GM21526 (cell line): ENCODE measurements around the gene OSCP1.

ENCODE experiments used
- ATAC-seq: cut with Tn5 transposase; IDR thresholded peaks from one replicate; pipeline ENCODE4 v1.9.1; 2021; ENCODE audit warnings: moderate library complexity; ENCODE audit not compliant: unreplicated experiment, low FRiP score

Gene OSCP1

DNA sequence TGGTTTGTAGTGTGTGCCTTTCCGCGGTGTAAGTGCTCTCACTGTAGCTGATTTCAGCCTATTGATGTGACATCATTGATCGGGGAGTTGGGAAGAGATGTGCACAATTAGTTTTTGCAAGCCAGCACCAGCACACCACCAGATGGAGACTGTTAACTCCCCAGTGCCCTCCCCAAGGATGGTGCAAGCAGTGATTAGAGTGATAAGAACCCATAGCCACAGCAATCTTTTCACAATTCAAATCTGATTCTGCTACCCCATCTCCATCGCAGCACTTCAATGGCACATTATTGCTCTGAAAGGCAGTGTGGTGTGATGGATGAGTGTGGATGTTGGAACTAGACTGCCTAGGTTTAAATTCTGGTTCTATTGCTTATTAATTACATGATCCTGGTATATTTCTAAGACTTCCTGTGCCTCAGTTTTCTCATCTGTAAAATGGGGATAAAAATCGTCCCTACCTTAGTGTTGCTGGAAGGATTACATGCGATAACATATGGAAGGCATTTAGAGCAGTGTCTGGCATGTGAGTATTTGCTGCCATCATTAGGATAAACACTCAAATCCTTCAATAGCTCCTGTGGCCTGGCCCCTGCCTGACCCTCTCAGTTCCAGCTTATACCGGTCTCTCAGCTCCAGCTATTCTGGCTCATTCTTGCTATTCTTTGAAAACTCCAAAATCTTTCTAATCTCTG, 25.8 kb upstream of the OSCP1 start:
- no peak for ATAC-seq

DNA sequence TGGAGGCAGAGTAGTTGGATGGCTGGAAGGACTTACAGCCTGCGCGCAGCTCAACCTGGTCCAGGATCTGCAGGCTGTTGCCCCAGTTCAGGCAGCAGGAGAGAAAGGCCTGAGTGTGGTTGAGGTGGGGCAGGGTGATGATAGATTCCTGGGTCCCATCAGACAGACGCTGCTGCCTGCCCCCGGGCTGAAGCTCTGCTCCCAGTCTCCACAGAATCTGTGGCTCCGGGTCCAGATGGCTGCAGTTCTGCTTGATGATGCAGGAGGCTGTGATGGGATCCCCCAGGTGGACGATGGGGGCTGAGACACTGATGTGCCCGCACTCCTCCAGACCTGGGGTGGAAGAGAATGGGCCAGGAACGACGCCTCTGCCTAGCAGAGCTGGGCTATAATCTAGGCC, 25.1 kb upstream of the OSCP1 start:
- no peak for ATAC-seq

DNA sequence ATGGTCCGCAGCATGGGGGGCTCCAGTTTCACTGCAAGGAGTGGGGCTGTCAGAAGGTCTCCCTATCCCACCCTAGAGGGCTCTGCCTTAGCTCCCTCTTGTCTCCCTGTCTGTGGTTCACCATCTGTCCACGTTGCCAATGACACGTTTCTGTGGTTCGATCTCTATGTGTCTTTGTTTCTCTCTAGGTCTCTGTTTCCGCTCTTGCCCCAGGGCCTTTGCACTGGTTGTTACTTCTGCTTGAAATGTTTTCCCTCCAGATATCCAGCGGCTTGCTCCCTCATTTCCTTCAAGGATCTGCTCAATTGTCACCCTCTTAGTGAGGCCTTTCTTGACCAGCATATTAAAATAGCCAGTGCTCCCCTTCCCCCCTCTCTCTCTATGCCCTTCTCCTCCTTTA, 22.4 kb upstream of the OSCP1 start:
- no peak for ATAC-seq

DNA sequence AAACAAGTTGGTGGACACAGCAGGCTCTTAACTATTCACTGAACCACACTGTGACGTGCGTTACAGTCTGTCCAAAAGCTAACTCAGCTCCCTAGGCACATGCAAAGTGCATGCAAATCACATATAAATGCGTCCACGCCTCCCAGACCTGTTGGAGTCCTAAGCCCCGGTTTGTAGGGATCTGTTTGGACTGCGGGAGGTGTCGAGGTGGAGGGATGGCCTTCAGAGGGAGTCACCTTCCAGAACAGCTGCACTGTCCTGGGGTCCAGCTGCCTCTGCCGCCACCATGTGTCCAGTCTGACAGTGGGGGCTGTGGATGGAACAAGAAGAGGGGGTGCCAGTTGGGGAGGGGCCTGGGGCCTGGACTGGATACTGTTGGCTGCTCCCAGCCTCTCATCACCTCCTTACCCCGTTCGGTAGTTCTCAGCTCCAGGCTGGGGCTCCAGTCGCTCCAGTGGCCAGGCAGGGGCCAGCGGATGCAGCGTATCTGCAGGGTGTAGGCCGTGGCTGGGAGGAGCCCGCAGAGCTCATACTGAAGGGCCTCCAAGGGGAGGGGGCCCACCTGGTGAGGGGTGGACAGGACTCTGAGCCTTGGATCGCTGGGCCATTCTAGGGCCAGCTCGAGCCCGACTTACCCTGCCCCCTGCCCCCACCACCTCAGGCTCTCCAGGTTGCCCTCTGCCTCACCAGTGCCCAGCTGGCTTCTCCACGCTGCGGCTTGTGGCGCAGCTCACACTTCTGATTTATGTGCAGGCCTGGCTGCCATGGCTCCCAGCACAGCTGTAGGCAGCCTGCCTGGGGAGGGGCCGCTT, 21.8 kb upstream of the OSCP1 start:
- ATAC-seq: no peak

DNA sequence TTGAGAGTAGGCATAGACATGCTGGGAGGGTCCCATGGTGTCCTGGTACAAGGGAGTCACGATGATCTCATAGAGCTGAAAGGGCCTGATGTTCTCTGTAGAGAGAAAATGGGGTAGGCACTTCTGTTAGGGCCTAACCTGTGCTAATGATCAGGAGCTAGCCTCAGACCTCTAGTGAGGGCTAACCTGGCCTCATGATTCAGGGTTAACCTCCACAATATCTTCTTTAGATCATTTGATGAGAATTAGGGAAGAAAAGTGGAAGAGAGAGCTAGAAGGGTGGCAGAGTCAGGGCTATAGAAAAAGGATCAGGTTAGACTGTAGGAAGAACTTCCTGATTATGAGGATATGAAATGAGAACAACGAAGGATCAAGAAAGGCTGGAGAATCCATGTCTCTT, 18.9 kb upstream of the OSCP1 start:
- ATAC-seq: no peak

DNA sequence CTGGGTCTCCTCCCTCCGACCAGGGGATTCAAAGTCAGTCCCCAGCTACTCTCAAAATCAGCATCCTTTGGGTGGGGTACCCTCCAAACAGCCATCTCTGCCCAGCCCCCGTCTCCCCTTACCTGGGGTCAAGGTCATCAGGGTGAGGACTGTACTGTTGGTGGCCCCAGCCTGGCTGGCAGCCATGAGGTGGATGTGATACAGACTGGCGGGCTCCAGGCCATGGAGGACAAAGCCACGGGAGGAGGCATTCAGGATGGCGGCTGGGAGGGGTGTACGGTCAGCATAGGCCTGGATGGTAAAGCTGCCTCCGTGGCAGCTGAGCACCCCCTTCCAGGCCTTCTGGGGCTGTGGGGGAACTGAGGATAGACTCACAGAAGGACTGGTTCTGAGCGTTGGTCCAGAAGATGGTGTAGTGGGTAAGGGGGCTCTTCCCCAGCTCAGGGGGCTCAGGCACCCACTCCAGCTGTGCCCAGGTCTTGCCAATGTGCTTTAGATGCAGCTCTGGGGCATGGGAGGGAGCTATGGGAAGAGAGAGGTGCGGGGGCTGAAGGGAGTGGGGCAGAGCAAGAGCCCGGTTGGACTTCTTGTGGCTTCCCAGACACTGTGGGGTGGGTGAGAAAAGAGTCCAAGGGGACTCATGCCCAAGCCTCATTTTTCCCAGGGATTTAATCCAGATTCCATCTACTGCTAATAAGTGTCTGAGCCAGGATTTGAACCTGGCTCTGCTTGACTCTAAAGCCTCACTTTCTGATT, 17.6 kb upstream of the OSCP1 start:
- ATAC-seq: no peak

DNA sequence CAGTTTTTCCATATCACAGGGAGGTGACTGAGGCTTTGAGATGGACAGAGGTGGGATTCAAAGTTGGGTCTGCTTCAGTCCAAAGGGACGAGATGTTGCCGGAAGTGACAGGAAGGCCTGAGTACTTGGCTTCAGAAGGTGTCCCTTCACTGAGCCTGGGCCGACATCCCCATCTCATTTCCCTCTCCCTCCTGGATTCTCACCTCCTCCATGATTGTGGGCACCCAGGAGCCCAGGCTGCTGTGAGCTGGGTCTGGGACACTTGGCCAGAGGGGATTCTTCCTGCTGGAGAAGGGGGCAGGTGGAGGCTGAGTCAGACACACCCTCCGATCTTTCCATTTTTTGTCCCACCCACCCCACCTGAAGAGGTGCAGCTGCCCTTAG, 16.8 kb upstream of the OSCP1 start:
- no peak for ATAC-seq

DNA sequence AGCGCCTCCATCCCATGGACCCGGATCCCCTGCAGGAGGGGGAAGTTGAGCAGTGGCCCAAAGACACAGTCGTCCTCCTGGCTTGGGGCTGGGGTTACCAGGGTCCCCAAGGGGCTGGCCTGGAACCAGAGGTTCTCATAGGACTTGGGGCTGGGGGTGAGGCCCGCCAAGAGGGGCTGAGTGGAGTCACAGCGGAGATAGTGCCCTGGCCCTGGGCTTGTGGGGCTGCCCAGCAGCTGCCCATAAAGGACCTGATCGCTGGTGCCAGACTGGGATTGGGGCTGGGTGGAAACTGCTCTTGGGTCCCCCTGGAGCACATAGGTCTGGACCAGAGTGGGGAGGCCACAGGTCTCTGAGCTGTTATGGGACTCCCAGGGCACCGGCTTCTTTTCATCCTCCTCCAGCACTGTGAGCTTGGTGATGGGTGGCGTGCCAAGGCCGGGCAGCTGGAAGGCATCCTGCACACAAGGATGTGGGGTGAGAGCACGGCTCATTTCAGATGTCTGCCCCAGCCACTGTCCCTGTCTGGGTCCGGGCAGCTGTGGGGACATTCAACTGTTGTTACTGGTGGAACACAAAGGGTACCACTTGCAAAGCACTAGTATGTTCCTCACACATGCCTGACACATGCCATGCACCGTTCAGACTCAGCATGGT, 16.2 kb upstream of the OSCP1 start:
- ATAC-seq: no peak

DNA sequence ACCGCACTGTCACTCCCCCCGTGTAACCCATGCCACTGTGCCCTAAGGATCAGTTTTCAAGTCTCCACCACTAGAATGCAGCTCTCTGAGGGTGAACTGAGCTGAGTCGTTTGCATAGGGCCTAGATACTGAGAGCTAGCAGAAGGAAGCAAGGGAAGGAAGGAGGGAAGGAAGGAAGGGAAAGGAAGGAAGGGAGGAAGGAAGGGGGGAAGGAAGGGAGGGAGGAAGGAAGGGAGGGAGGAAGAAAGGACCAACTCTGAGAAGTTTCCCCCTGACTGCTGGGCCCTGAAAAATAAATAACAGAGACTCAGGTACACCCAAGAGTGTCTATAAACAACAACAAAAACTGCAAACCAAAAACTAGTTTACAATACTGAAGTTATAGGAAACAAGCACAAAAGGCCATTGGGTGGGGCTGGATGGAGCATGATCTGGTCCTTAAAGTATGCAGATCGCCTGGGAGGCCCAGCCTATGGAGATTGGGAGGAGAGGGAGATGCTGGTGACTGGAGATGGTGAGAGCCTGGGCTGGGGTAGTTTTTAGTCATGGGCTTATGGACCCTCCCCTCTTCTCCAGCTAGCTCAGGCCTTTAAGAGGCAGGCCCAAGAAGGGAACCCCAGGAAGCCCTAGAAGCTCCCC, 15.6 kb upstream of the OSCP1 start:
- ATAC-seq: no peak

DNA sequence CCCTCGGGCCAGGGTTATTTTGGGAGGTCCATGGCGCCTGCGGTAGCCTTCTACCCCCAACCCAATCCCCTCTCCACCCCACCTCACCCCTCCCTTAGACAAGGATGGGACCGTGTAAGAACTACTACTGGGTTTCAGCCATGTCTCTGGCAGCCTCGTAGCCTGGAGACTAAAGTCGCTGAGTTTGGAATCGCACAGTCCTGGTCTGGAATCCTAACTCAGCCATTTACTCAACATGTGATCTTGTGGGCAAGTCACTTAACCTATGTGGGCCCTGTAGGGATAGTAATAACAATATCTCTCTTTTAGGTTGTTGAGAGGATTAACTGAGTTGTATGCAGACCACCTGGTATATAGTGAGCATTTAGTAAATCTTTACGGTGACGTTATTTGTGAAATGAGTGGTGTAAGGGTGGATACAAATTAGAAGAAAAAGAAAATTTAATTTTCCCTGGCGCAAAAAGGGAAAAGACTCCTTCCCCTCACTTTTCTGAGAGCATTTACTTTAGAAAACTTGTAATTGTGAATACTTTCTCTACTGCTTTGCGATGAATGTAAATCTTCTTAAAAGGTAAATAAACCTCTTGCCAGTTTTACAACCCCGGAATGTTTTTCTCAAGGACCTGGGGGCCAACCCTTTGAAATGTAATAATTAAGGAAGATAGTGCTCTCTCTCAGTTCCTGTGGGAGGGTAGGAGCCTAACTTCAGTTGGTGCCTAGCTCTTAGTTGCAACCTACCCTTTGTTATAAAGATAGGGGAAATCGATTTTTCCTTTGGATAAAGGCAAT, 14.5 kb upstream of the OSCP1 start:
- peak; percentile 32 for ATAC-seq

DNA sequence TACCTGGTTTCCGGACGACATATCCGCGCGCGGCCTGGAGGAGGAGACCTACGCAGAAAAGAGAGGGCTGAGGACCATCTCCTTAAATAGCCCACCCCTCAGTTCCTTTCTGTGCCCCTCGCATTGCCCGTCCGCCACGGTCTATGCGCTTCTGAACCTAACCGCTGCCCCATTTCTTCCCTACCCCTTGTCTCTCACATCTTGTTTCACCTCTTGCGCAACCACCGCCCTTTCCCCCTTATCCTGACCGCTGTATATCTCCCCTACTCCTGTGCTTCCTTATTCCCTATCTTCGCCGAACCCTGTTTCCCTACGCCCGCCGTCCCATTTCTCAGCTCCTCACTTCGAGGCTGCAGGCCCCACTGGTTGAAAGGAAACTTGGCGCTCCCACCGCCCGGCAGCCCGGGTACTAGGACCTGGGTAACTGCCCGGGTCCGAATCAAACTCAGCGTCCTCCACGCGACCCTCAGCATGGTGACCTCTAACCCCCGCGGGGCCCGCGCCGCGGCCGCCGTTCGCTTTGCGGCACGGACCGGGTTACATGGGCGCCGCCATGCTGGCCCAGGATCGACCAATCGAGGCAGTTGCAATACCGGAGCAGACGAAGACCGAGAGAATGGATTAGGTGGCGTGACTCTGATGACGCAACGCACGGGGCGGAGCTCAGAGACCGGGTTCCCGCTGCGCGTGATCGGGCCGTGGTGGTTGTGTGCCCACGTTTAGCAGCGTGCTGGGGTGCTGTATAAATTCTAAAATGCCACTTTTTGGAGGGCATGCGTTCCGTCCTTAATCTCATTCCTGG, 13.8 kb upstream of the OSCP1 start, which contains the start of gene MRPS15:
Gene MRPS15, minus strand, starts transcription at position 582 of the 802 bp plus-strand sequence. Its CDS starts 109 bp downstream, at position 473.
- peak; percentile 78 for ATAC-seq

DNA sequence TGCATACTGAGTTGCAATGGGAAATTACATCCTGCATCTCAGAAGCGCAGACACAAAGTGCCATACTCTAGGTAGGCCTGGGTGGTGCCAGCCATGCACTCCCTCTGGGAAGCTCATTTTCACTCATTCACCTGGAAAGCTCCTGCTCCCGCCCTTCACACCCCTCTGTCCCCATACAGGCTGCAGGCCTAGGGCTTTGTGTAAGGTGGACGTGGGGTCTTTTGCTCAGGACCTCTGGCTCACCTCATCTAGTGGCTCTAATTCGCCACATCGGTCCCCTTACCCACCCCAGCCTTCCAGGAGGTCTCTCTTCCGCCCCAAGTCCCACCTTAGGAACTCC, 13.2 kb upstream of the OSCP1 start:
- ATAC-seq: no peak

DNA sequence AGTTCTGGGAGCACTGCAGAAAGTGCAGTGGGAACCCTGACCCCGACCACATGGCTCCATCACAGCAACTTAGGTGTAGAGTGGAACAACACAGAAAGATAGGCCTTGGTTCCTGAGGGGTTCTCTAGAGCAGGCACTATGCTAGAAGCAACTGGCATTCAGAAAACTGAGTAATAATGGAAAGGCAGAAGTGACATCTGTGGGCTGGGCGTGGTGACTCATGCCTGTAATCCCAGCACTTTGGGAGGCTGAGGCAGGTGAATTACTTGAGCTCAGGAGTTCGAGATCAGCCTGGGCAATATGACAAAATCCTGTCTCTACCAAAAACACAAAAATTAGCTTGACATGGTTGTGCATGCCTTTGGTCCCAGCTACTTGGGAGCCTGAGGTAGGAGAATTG, 8.7 kb upstream of the OSCP1 start:
- ATAC-seq: no peak

DNA sequence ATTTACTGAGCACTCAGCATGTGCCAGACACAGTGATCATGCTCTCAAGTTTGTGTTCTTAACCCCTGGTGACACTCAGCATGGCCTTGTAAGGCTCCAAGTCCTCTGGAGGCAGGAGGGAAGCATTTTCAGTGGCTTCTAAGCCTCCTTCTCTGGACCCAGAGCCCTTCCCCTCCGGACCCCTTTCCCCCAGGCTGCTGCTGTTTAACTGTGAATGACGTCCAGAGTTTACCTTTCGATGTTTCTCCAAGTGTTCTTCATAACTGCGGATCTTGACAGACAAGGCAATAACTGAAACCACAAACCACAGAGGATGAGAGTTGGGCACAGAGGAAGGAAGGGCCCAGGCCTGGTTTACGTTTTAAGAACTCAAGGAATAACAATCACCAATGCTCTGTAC, 7.4 kb upstream of the OSCP1 start:
- no peak for ATAC-seq

DNA sequence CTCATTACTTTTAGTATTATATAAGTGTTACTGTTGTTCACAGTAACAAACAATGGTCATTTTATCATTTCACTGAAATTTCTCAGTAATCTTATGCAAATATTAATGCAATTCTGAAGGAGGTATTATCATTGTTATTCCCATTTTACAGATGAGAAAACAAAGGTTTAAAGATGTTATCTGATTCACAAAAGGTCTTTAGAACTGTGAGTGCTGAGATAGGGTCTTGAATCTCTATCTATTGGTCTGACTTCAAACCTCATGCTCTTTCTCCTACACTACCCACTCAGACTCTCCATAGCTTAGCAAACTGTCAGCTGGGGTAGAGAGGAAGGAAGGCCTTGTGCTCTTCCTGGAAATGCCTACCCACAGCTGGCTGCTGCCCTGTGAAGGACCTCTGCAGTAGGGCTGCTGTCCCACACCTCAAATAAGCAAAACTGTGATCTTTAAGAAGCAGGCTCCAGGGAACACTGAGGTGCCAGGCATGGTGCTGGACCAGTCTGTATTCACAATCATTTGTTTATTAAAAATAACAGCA, 6.2 kb upstream of the OSCP1 start:
- no peak for ATAC-seq

DNA sequence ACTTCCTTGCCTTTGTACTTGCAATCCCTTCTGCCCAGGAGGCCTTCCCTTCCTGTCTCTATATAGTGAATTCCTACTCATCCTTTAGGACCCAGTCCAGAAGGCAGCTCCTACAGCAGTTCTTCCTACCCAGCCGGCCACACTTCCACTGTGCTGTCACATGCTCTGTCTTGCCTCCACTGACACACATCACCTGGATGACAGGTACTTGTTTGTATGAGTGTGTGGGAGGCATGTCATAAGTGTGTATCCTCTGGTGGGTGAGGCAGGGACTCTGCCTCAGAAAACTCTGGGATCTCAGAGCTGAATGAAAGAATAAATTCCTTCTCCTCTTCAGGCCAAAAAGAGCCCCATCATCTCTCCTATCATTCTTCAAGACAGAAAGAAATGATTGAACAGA, 5.1 kb upstream of the OSCP1 start:
- no peak for ATAC-seq

DNA sequence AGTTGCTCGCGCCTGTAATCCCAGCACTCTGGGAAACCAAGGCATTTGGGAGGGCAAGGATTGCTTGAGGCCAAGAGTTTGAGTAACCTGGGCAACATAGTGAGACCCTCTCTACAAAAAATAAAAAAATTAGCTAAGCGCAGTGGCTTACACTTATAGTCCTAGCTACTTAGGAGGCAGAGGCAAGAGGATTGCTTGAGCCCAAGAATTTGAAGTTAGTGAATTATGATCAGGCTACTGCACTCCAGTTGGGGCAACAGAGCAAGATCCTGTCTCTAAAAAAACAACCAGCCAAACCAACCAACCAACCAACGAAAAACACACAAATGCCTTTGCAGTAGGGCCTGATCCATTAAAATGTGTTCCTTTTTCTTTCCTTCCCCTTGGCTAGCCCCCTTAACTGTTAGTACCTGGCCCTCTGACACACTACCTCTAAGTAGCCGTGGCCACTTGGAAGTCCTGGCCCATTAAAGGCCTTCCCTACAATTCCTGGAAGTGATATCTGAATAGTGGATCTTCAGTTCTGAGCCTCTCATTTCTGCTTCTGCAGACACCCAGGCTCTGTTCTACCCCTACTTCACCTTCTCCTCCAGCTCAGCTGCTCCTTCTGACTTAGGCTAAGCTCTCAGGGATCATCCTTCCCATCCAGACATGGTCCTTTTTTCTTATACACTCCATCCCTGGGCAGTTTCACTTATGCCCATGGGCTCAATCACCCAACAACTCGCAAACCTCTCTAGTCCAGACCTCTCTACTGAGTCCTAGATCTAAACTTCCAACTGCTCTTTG, 3.5 kb upstream of the OSCP1 start:
- ATAC-seq: no peak

DNA sequence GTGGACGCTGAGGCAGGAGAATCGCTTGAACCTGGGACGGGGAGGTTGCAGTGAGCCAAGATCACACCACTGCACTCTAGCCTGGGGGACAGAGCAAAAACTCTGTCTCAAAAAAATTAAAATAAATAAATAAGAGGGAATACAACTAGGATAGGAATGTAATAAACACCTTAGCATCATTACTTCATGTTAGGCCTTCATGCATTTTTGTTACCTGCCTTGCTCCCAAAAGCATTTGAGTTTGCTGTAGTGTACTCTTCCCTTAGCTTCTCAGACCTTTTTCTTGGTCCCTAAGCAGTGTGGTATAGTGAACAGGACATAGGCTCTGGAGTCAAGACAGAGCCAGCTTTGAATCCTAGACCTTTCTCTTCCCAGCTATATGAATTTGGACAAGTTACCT, 2.8 kb upstream of the OSCP1 start:
- no peak for ATAC-seq
